ENCODE data around the gene TDRD10.
"Not testable (repeated sequence)": the region's sequence is repeated elsewhere in the genome, so short reads cannot be mapped to it uniquely, and the experiment has no call there.

DNA sequence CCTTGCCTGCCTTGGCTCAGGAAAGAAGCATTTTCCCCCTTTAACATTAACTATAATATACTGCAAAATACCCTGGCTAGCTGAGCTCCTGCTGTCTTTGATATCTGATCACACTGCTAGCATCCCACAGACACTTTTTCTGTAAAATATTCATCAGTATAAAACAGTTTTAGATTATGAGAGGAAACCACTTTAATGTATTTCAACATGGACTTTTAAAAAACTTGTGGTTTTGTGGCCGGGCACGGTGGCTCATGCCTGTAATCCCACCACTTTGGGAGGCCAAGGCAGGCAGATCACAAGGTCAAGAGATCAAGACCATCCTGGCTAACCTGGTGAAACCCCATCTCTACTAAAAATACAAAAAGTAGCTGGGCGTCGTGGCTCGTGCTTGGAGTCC, 15.3 kb upstream of the TDRD10 start:
- TF ChIP-seq EZH2 (IDR thresholded peaks at IDR 0.05; ENCODE audit: borderline replicate concordance, low read depth, low read length, severe bottlenecking) = not testable (repeated sequence)
- TF ChIP-seq, protein P1, sequence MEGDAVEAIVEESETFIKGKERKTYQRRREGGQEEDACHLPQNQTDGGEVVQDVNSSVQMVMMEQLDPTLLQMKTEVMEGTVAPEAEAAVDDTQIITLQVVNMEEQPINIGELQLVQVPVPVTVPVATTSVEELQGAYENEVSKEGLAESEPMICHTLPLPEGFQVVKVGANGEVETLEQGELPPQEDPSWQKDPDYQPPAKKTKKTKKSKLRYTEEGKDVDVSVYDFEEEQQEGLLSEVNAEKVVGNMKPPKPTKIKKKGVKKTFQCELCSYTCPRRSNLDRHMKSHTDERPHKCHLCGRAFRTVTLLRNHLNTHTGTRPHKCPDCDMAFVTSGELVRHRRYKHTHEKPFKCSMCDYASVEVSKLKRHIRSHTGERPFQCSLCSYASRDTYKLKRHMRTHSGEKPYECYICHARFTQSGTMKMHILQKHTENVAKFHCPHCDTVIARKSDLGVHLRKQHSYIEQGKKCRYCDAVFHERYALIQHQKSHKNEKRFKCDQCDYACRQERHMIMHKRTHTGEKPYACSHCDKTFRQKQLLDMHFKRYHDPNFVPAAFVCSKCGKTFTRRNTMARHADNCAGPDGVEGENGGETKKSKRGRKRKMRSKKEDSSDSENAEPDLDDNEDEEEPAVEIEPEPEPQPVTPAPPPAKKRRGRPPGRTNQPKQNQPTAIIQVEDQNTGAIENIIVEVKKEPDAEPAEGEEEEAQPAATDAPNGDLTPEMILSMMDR (IDR thresholded peaks at IDR 0.05; ENCODE audit: borderline replicate concordance, extremely low read depth, low read length, poor library complexity, severe bottlenecking) = not testable (repeated sequence)
